ENCODE results near the gene UBE2Z.
"Not testable (repeated sequence)": the region's sequence is repeated elsewhere in the genome, so short reads cannot be mapped to it uniquely, and the experiment has no call there.

UBE2Z gene

DNA sequence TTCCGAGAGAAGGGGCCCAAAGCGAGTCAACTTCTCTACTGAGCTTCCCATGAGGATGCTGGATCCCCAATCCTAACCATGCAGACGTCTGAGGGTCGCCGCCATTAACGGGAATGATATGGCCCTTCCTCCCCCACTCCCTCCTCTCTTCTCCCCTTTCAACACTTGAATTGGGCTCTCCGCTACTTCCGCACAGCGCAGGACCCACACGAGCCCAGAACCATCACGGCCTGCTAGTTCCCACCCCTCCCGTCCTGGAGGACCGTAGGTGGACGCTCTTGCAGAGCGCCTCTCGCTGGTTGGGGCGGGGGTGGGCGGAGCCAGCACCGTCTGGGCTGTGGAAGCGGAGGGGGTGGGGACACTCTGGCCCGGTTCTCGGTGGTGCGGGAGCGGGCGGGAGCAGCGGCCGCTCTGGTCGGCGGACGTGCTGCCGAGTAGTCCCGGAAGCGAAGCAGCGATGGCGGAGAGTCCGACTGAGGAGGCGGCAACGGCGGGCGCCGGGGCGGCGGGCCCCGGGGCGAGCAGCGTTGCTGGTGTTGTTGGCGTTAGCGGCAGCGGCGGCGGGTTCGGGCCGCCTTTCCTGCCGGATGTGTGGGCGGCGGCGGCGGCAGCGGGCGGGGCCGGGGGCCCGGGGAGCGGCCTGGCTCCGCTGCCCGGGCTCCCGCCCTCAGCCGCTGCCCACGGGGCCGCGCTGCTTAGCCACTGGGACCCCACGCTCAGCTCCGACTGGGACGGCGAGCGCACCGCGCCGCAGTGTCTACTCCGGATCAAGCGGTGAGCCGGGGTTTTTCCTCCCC, at the start of gene UBE2Z:
Gene UBE2Z (plus strand): TSS at position 361 of the 797 bp plus-strand sequence. CDS start 97 bp downstream, at position 458.
- DNase-seq, result peak; percentile 96

- DNase-seq, result no peak
Measured at GRCh38 chr17:48860034-48860433, 48.2 kb upstream of the UBE2Z start.

DNA sequence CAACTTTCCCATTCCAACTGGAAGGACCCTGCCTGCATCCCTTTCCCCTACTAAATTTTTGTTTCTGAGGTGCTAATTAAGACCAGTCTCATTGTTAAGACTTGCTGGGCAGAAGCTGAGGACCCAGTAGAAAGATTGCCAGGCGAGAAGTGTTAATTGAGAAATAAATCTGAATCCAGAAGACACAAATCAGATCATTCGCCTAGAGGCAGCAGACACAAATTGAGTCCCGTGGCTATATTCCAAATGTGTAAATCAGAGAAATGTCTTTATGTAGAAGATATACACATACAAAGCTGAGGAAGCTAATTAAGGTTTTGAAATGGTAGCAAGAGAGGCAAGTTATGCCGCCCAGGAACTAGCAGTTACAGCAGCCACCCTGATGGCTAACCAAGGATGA, 47.8 kb upstream of the UBE2Z start:
- DNase-seq, result no peak

GRCh38 chr17:48868916-48869500, 39.2 kb upstream of the UBE2Z start:
- DNase-seq, result no peak

GRCh38 chr17:48869821-48870318, 38.3 kb upstream of the UBE2Z start:
- no peak for DNase-seq

- no peak for DNase-seq
Measured at GRCh38 chr17:48871035-48871550, 37.1 kb upstream of the UBE2Z start.

DNA sequence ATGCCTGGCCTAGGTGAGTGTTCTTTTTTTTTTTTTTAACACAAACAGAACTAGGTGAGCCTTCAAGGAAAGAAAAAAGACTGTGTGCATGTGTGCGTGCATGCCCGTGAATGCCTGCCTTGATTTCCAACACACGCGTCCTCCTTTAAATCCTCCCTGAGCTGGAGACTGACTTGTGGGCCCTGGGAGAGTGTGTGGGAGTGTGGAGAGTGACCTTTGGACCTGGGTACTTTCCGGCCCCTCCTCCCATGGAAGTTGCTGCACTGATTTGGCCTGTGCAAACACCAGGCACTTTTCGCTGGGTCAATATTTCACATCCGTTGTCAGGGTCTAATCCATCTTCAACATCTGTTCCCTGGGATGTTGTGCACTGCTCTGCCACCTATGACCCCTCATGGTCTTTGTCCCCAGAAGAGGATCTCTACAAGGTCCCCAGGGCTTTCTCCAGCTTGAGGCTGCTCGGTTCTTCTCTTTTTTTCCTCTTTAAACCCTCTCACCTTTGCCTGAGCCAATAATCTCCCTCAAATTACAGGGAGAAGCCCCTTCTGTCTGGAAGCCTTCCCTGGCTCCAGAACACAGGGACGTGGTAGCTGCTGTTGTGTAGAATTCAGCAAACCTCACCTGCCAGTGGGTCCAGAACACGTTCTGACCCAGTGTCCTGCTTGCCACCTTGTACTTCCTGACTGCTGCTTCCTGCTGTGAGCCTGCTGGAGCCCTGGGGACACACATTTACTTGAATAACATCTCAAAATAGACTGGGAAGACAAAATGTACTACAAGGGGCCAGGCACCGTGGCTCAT, 36.5 kb upstream of the UBE2Z start:
- peak; percentile 54 for DNase-seq

GRCh38 chr17:48872409-48872808, 35.8 kb upstream of the UBE2Z start:
- not testable (repeated sequence) for DNase-seq

GRCh38 chr17:48873209-48873608, 35.0 kb upstream of the UBE2Z start:
- DNase-seq, result no peak

GRCh38 chr17:48873696-48874443, 34.3 kb upstream of the UBE2Z start:
- DNase-seq, result no peak

DNA sequence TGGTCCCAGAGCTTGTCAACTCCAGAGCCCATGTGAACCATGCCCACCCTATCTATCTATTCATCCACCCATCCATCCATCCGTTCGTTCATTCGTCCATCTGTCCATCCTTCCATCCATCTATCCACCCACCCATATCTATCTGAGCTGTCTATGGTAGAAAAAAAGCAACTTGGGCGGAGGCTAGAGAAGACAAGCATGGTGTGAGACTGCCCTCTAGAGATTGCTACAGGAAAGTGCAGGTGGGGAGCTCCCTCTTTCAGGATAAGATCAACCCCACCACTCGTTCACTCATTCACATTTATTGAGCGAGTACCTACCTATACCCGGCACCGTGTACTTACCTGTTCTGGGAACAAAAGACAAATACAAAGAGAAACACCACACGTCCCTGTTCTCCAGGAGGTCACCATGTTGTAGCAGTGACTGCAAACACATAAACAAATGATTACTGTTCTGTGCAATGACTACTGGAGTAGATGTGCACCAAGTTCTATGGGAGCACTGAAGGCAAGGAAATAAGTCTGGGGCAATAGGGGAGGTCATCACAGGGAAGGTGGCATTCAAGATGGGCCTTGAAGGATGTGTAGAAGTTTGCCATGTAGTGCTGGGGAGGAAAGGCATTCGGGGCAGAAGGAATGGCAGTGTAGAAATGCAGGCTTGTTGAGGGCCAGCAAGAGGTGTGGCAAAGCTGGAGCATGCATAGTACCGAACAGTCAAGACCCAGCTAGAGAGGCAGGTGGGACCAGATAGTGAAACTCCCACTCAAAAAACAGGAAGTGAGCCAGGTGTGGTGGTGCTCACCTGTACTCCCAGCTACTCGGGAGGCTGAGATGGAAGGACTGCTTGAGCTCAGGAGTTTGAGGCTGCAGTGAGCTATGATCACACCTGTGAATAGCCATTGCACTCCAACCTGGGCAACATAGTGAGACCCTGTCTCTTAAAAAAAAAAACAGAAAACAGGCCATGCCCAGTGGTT, 29.0 kb upstream of the UBE2Z start:
- DNase-seq, result peak; percentile 56

DNA sequence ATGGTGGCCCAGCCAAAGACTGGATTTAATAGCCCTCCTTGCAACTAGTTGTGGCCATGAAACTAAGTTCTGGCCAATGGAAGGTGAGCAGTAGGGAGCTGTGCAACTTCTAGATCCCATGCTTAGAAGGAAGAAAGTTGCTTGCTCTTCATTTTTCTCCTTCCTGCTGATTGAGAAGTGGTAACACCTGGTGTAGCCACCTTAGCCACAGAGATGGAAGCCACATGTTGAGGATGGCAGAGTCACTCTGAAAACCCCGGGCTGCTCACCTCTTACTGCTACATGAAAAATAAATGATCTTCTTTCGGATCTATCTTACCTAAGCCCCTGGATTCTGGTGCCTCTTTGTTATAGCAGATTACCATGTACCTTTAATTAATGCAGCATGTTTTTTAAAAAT, 25.9 kb upstream of the UBE2Z start:
- DNase-seq, result no peak

GRCh38 chr17:48883171-48883570, 25.0 kb upstream of the UBE2Z start:
- no peak for DNase-seq

DNA sequence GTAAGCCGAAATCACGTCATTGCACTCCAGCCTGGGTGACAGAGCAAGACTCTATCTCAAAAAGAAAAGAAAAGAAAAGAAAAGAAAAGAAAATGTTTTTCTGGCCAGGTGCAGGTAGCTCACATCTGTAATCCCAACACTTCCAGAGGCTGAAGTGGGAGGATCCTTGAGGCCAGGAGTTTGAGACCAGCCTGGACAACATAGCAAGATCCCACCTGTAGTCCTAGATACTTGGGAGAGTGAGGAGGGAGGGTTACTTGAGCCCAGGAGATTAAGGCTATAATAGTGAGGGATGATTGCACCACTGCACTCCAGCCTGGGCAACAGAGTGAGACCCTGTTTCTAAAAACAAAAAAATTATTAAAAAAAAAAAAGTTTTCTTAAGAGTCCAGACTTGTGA, 18.1 kb upstream of the UBE2Z start:
- DNase-seq, result no peak

DNA sequence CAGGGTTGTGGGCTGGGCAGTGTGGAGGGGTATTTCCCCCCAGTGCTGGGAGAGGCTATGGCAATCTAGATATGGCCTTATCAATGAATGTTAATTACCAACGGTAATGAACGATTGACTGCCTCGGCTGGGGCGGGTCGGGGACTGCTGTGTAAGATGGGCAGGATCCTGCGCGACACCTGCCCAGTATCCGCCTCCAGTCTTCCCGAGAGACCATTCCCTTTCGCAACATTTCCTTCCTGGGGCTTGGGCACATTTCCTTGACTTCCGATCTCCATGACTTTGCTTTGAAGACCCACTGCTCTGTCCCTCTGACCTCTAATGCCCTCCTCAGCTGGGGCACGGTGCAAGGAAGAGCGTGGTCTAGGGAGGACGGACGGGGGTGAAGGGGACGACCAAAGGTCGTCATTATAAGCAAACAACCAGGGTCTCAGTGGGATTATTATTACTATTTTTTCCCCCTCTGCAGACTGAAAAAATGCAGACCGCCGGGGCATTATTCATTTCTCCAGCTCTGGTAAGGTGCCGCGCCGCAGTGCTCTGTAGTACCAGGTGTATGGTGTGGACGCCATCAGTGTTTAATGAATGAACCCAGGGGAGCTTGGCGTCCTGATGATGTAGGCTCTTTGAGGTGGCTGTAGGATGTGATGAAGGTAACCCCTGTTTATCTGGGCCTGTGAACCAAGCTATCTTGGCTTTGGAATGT, 15.1 kb upstream of the UBE2Z start:
- peak; percentile 26 for DNase-seq

DNA sequence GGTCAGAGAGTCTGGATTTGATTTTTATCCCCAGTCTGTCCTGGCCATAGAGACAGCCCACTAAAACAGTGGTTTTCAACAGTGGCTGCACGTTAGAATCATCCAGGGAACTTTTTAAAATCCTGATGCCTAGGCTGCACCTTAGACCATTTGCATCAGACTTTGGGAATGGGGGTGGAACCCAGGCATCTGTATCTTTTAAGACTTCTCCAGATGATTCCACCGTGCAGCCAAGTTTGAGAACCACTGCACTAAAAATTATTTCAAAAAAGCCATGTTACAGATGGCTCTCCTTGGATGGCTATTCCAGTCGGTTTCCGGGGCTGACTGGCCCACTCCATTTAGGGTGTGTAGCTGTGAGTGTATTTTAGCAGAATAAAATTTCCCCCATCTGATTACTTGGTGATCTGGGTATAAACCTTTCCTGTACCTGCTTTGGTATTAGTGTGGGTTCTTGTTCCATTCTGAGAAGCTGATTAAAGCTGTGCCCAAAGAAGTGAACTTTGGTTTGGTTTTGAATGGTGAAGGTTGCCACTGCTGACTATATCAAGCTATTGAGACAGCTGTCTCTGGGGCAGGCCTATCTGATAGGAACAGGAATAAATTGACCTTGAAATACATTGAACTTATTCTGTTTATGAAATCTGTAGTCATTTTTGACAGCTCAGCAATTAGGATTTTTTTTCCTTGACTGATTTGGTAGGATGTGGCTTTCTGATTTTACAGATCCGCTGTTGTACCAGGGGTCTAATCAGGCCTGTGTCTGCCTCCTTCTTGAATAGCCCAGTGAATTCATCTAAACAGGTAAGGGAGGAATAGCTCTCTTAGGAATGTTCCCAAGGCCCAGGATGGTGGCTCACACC, 14.3 kb upstream of the UBE2Z start:
- no peak for DNase-seq

- DNase-seq, result no peak
Measured at GRCh38 chr17:48894886-48895285, 13.3 kb upstream of the UBE2Z start.

DNA sequence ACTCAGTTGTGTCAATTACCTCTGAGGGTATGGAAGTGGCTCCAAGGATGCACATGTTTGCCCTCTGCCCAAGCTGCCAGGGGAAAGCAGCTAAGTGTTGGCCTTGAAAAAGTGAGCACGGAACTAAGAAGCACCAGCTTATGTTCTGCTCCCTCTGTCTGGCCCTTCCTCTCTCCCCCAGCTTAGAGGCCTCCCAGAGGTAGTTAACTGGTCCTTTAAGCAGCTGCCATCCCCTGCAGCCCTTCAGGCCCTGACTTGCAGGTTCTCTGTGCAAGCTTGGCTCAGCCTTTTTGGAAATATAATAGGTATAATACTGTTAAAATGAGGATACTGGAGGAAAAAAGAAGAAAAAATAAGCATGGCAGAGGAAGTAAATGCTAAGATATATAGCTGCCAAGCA, 7.0 kb upstream of the UBE2Z start:
- no peak for DNase-seq

- peak; percentile 33 for DNase-seq
Measured at GRCh38 chr17:48903401-48903800, 4.8 kb upstream of the UBE2Z start.

- DNase-seq, result no peak
Measured at GRCh38 chr17:48904428-48904827, 3.8 kb upstream of the UBE2Z start.
